Loucy (cell line): ENCODE results near the gene UBXN1.

Experiments used
- H2AFZ ChIP-seq: fragments of 200-600 bp; sonication (generic); 2 replicates; pipeline ENCODE4 v1.6.0; 2016; ENCODE audit warnings: antibody characterized with exemption, mild to moderate bottlenecking, low read length, moderate library complexity
- H3F3A ChIP-seq: fragments of 200-600 bp; 2 replicates; pipeline ENCODE4 v1.6.0; 2016; ENCODE audit warnings: antibody characterized with exemption, low read depth, mild to moderate bottlenecking
- H3K27me3 ChIP-seq: fragments of 200-600 bp; sonication (generic); 2 replicates; pipeline ENCODE4 v1.6.1; 2014; ENCODE audit warnings: low read length, mild to moderate bottlenecking; ENCODE audit not compliant: insufficient read depth, poor library complexity, severe bottlenecking
- H3K36me3 ChIP-seq: fragments of 200-600 bp; sonication (generic); 2 replicates; pipeline ENCODE4 v1.6.1; 2016; ENCODE audit warnings: low read length; ENCODE audit not compliant: insufficient read depth
- H3K4me1 ChIP-seq: fragments of 200-600 bp; sonication (generic); 2 replicates; pipeline ENCODE4 v1.5.1; 2014; ENCODE audit warnings: low read length, mild to moderate bottlenecking; ENCODE audit not compliant: insufficient read depth, poor library complexity, severe bottlenecking
- H3K4me2 ChIP-seq: fragments of 200-600 bp; sonication (generic); 2 replicates; pipeline ENCODE4 v1.6.0; 2014; ENCODE audit warnings: antibody characterized with exemption, low read length, low read depth, mild to moderate bottlenecking; ENCODE audit not compliant: poor library complexity, severe bottlenecking
- H3K4me3 ChIP-seq: fragments of 200-600 bp; sonication (generic); 2 replicates; pipeline ENCODE4 v1.5.1; 2014; ENCODE audit warnings: low read length, mild to moderate bottlenecking, mixed read lengths; ENCODE audit not compliant: poor library complexity, severe bottlenecking
- H3K79me2 ChIP-seq: fragments of 200-600 bp; sonication (generic); 2 replicates; pipeline ENCODE4 v1.6.1; 2014; ENCODE audit warnings: low read length; ENCODE audit not compliant: insufficient read depth
- H3K9ac ChIP-seq: fragments of 200-600 bp; sonication (generic); 2 replicates; pipeline ENCODE4 v1.6.0; 2014; ENCODE audit warnings: mild to moderate bottlenecking, low read depth, low read length, moderate library complexity; ENCODE audit not compliant: poor library complexity, severe bottlenecking
- H3K9me2 ChIP-seq: fragments of 200-600 bp; sonication (generic); replicated peaks from 2 replicates; pipeline ENCODE4 v1.6.1; 2016; ENCODE audit warnings: low read depth, low read length, mixed read lengths
- H3K9me3 ChIP-seq: fragments of 200-600 bp; sonication (generic); 2 replicates; pipeline ENCODE4 v1.6.1; 2014; ENCODE audit warnings: mild to moderate bottlenecking, antibody characterized with exemption, low read length, low read depth; ENCODE audit not compliant: insufficient read depth
- H4K20me1 ChIP-seq: fragments of 200-600 bp; sonication (generic); 2 replicates; pipeline ENCODE4 v1.6.0; 2014; ENCODE audit warnings: antibody characterized with exemption, low read length, mild to moderate bottlenecking; ENCODE audit not compliant: insufficient read depth, poor library complexity, severe bottlenecking
- EZH2phosphoT487 ChIP-seq: fragments of 200-600 bp; IDR thresholded peaks from 2 replicates; pipeline ENCODE4 v1.6.1; 2018; ENCODE audit warnings: antibody characterized with exemption, mild to moderate bottlenecking, moderate library complexity, borderline replicate concordance
- TF ChIP-seq, protein P1 (sequence below): fragments of 200-600 bp; sonication (generic); conservative IDR thresholded peaks from 2 replicates; pipeline ENCODE4 v1.5.1; 2014; ENCODE audit warnings: mild to moderate bottlenecking, antibody characterized with exemption, low read length

Gene UBXN1

DNA sequence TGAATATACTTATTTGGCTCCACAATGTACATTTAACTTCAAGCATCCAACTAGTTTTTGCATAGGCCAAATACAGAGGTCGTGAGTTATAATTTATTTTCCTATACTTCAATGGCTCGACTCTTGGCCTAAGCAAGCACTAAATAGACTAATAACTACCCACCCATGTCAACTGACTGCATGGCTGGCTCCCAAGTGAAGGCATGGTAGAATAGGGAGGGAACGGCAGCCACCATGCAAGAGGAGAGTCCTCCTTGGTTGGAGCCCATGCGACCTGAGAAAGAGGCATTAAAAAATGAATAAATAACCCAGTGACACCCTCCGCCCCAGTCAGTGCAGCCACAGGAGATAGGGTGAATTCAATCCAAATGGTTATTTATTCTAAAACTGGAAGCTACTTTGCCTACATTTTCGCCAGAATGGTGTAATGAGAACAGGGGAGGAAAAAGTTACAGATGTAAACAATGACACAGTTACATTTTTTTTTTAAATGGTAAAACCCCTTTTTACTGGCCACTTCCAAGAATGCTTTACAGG is 33.5 kb upstream of the UBXN1 start:
- Histone ChIP-seq H3K27me3 (no peaks in the 10 kb centered on the region), H2AFZ (no peak overlapping the region), H3K79me2 (peaks cover 39% of the 10 kb centered on the region), H3K36me3 (peaks cover 89% of the 10 kb centered on the region), H3K4me1 (no peaks in the 10 kb centered on the region), H3K4me2 (no peak overlapping the region), H4K20me1 (peaks cover 48% of the 10 kb centered on the region), H3K4me3 (no peak overlapping the region), H3K9ac (no peak overlapping the region), H3K9me2 (no peaks in the 10 kb centered on the region), H3F3A (peaks cover 7% of the 10 kb centered on the region; the same call in 1 of the 2 replicates), H3K9me3 (no peaks in the 10 kb centered on the region)
- TF ChIP-seq, protein P1, sequence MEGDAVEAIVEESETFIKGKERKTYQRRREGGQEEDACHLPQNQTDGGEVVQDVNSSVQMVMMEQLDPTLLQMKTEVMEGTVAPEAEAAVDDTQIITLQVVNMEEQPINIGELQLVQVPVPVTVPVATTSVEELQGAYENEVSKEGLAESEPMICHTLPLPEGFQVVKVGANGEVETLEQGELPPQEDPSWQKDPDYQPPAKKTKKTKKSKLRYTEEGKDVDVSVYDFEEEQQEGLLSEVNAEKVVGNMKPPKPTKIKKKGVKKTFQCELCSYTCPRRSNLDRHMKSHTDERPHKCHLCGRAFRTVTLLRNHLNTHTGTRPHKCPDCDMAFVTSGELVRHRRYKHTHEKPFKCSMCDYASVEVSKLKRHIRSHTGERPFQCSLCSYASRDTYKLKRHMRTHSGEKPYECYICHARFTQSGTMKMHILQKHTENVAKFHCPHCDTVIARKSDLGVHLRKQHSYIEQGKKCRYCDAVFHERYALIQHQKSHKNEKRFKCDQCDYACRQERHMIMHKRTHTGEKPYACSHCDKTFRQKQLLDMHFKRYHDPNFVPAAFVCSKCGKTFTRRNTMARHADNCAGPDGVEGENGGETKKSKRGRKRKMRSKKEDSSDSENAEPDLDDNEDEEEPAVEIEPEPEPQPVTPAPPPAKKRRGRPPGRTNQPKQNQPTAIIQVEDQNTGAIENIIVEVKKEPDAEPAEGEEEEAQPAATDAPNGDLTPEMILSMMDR: no peak
- TF ChIP-seq EZH2phosphoT487: no peak

DNA sequence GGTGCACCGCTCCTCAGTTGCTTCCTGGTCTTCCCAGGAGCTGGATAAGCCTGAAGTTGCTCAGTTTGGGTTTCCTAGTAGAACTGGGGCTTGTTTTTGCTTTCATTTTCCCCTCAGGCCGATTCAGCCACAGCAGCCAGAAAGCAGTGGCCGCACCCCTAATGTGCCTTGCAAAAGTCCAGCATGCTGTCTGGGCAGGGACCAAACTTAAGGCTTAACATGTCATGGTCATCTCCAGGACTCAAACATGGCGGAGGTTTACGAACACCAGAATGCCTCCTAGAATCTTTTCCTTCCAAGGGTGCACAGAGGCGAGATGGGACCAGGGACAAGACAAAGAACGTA is 31.1 kb upstream of the UBXN1 start:
- peaks cover 31% of the 10 kb centered on the region for H4K20me1 ChIP-seq
- H3K9ac ChIP-seq: no peak overlapping the region
- peaks cover 67% of the 10 kb centered on the region for H3K36me3 ChIP-seq
- no peak overlapping the region for H2AFZ ChIP-seq
- H3K9me2 ChIP-seq: no peaks in the 10 kb centered on the region
- peaks cover 17% of the 10 kb centered on the region; the same call in 1 of the 2 replicates for H3K79me2 ChIP-seq
- TF ChIP-seq, protein P1: no peak
- TF ChIP-seq EZH2phosphoT487: no peak
- no peaks in the 10 kb centered on the region for H3K27me3 ChIP-seq
- H3F3A ChIP-seq: peaks cover 12% of the 10 kb centered on the region
- no peak overlapping the region for H3K4me3 ChIP-seq
- H3K9me3 ChIP-seq: no peaks in the 10 kb centered on the region
- no peak overlapping the region for H3K4me2 ChIP-seq
- H3K4me1 ChIP-seq: peaks cover 10% of the 10 kb centered on the region

DNA sequence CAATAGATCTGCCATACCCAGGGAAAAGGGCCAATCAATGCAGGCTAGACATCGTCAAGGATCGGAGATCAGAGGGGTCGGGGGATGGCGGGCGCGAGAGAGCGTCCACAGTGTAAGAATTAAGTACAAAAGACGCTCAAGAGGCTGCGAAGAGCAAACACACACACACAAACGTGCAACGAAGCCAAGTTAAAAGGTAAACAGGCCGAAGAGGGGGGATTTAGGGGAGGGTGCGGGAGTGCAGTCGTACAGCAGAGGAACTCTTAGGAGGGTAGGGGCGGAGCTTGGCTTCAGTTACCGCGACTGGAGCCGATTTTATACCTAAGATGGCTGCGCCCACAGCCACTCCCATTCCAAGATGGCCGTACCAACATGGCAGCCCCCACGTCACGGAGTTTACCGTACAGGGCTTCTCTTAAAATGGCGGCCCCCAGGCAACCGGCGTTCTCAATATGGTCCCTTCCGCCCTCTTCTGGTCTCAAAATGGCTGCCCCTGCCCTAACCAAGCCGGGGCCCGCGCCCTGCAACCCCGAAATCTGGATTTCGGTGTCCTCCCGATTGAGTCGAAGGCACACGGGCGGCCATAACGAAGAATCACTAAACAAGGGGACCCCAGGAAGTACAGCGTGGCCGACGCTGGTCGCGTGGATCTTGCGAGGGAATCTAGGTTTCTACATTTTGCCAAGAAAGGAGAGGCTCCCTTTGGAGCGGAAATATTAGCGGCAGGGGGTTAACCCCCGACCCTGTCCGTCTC is 30.6 kb upstream of the UBXN1 start:
- Histone ChIP-seq H3K36me3 (peaks cover 66% of the 10 kb centered on the region), H3K9ac (no peak overlapping the region), H3K27me3 (no peaks in the 10 kb centered on the region), H3K4me1 (peaks cover 13% of the 10 kb centered on the region), H2AFZ (no peak overlapping the region), H3K9me3 (no peaks in the 10 kb centered on the region), H4K20me1 (peaks cover 28% of the 10 kb centered on the region), H3F3A (peaks cover 12% of the 10 kb centered on the region), H3K4me3 (no peak overlapping the region), H3K79me2 (peaks cover 12% of the 10 kb centered on the region; the same call in 1 of the 2 replicates), H3K4me2 (no peak overlapping the region), H3K9me2 (no peaks in the 10 kb centered on the region)
- TF ChIP-seq EZH2phosphoT487: no peak
- TF ChIP-seq, protein P1: no peak
